Left hindlimb (tissue), 1 donor: Measurements from ENCODE around the gene NONO.
"Not testable (repeated sequence)": the region's sequence is repeated elsewhere in the genome, so short reads cannot be mapped to it uniquely, and the experiment has no call there.

Source experiments
- DNase-seq: peaks from one replicate; pipeline ENCODE4 v3.0.0-alpha.2; 2018

Gene NONO

GRCh38 chrX:71291381-71291780 lies 7.9 kb downstream of the NONO start:
- DNase-seq = no peak

GRCh38 chrX:71292669-71293365 lies 9.4 kb downstream of the NONO start:
- DNase-seq = no peak

GRCh38 chrX:71296806-71297205 lies 13.4 kb downstream of the NONO start:
- no peak for DNase-seq

- no peak for DNase-seq
These were observed 14.7 kb downstream of the NONO start for GRCh38 chrX:71298119-71298518.

GRCh38 chrX:71300064-71300463 lies 16.6 kb downstream of the NONO start:
- not testable (repeated sequence) for DNase-seq

GRCh38 chrX:71300495-71300894 lies 17.1 kb downstream of the NONO start:
- DNase-seq = not testable (repeated sequence)

- DNase-seq = peak; percentile 31
These were observed 17.9 kb downstream of the NONO start, which contains the start of gene ITGB1BP2 for GRCh38 chrX:71301195-71301924. Gene ITGB1BP2, plus strand, starts transcription at chrX:71301750. Its CDS starts 57 bp downstream, at chrX:71301807.

- no peak for DNase-seq
These were observed 19.2 kb downstream of the NONO start for GRCh38 chrX:71302461-71303213.

GRCh38 chrX:71304561-71304960 lies 21.1 kb downstream of the NONO start:
- no peak for DNase-seq

GRCh38 chrX:71315917-71316316 lies 32.5 kb downstream of the NONO start:
- DNase-seq = no peak

- not testable (repeated sequence) for DNase-seq
These were observed 33.5 kb downstream of the NONO start for GRCh38 chrX:71316959-71317358.

- no peak for DNase-seq
These were observed 36.7 kb downstream of the NONO start for GRCh38 chrX:71320126-71320525.

- no peak for DNase-seq
These were observed 38.3 kb downstream of the NONO start for GRCh38 chrX:71321731-71322130.

GRCh38 chrX:71324452-71324851 lies 41.0 kb downstream of the NONO start:
- not testable (repeated sequence) for DNase-seq

GRCh38 chrX:71326394-71326793 lies 43.0 kb downstream of the NONO start:
- DNase-seq = no peak

- not testable (repeated sequence) for DNase-seq
These were observed 65.8 kb downstream of the NONO start for GRCh38 chrX:71349151-71349665.

- not testable (repeated sequence) for DNase-seq
These were observed 66.4 kb downstream of the NONO start for GRCh38 chrX:71349867-71350266.
